Glomerular endothelial cell (primary cell): Measurements from ENCODE around the gene HCAR2. TPM values are rescaled to one million over a fixed set of nuclear protein-coding genes. Genes with fewer than 3 reads are reported as not detected.
"Not testable (repeated sequence)": the region's sequence is repeated elsewhere in the genome, so short reads cannot be mapped to it uniquely, and the experiment has no call there.

Experiments used
- DNase-seq: peaks from one replicate; pipeline ENCODE4 v3.0.0-alpha.2; 2011; ENCODE audit warnings: low read depth, low spot score; ENCODE audit errors: extremely low read depth
- total RNA-seq: library from RNA; depleted of rRNA; stranded (reverse); fragments of >200 nt; gene quantifications from 2 replicates; pipeline ENCODE4 v1.2.3, GENCODE V29; 2015

The HCAR2 gene
- total RNA-seq, 1 donor from 2014 or later, result not detected

DNA sequence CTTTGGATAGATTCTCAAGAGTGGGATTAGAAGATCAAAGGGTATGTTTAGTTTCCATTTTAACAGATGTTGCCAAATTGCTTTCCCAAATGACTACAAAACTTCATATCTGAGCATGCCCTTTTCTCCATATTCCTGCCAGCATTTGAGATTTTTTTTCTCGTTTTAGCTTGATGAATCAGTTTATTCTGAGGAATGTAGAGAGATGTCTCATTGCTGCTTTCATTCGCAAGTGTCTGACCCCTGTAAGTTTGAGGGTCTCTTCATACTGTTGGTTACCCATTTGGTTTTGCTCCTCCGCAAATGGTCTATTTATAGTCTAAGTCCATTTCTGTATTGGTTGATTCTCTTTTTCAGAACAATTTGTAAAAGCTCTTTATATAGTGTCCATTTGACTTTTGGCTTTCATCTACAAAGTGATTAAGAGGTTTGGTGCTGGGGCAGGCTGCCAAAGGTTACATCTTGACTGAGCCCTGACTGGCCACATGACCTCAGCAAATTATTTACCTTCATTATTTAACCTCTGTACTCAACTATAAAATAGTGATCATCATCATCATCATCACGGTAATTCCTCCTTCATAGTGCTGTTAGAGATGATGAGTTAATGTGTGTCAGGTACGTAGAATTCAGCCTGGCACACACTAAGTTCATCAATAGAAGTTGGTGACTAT is 33.6 kb downstream of the HCAR2 start:
- DNase-seq, result no peak

DNA sequence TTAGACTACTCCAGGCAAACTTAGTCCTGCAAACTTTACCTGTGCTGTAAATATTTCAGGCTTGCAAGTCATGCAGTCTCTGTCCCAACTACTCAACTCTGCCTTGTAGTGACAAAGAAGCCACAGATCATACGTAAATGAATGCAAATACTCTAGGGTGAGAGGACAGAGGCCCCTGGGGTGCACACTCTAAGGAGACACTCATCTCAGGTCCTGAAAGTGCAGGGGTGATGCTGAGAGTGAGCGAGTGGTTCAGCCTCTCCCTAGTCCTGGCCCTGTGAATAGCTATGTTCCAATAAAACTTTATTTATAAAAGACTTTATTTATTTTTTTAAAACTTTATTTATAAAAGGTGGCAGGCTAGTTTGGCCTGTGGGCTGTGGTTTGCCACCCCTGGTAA is 34.9 kb downstream of the HCAR2 start:
- no peak for DNase-seq

DNA sequence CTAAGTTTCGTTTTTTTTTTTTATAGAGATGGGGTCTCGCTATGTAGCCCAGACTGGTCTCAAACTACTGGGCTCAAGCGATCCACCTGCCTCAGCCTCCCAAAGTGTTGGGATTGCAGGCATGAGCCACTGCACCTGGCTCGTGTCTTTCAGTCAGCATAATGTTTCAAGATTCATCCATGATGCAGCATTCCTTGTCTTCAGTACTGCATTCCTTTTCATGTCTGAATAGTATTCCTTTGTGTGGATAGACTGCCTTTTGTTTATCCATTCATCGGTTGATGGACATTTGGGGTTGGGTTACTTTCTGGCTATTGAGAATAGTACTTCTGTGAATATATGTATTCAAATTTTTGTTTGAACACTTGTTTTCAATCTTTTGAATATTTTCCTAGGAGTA is 37.4 kb downstream of the HCAR2 start:
- DNase-seq, result no peak

DNA sequence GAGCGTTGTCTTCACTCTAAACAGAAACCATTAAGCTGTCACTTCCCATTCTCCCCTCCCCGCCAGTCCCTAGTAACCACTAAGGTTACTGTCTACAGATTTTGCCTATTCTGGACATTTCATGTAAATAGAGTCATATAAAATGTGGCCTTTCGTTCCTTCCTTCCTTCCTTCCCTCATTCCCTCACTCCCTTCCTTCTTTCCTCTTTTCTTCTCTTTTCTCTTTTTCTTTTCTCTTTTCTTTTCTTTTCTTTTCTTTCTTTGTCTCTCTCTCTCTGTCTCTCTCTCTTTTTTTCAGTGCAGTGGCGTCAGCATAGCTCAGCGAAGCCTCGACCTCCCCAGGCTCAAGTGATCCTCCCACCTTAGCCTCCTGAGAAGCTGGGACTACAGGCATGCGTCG is 37.8 kb downstream of the HCAR2 start:
- no peak for DNase-seq

DNA sequence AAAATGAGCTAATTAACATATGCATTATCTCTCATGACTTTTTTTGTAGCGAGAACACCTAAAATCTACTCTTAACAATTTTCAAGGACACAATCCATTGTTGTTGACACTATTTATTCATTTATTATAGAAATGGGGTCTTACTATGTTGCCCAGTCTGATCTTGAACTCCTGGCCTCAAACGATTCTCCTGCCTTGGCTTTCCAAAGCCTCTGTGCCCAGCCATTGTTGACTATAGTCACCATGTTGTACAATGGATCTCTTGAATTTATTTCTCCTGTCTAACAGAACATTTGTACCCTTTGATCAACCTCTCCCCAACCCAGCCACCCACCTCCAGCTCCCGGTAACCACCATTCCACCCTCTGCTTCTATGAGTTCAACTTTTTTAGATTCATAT is 41.2 kb downstream of the HCAR2 start:
- DNase-seq, result no peak

DNA sequence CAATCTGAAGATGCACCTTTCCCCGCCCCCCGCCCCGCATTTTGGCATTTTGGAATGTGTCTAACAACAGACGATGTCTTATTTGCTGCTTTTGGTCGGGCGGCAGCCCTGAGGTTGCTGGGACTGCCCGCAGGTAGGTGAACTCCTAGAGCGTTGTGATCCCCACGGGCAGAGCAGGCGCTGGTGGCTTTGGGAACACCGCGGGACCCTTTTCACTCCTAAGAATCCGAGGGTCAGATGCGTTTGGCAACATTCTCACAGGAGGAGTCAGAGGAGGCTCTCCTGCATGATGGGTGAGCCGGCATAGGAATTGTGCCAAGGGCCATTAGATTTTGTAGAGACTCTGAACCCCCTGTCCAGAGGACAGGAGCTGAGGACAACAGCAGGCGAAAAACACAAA is 41.9 kb downstream of the HCAR2 start:
- no peak for DNase-seq

DNA sequence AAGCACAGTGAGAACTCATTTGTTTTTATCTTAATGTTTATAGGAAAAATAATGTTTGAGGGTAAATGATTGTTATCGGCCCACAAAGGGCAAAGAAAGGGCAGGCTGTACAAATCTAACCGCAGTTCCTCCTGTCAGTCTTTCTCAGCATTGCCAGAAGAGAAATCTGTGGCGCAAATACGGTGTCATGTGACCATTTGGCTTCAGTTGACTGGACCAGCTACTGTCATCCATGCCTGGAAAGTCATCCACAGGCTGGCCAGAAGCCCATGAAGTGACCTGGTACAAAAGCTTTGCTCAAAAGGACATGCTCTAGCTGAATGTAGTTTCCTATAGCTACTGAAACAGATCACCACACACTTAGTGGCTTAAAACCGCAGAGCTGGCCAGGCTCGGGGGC is 43.6 kb downstream of the HCAR2 start:
- DNase-seq, result no peak

DNA sequence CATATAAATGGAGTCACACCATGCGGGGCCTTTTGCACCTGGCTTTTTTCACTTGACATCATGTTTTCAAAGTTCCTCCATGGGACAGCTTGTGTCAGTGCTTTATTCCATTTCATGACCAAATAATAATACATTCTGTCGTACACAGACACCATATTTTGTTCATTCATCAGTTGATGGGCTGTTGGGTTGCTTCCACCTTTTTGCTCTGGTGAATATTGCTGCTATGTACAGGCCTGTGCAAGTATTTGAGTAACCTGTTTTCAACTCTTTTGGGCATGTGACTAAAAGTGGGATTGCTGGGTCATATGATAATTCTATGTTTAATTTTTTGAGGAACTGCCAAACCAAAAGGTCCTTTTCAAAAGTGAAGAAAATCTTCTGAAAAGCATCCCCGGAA is 46.9 kb downstream of the HCAR2 start:
- no peak for DNase-seq

DNA sequence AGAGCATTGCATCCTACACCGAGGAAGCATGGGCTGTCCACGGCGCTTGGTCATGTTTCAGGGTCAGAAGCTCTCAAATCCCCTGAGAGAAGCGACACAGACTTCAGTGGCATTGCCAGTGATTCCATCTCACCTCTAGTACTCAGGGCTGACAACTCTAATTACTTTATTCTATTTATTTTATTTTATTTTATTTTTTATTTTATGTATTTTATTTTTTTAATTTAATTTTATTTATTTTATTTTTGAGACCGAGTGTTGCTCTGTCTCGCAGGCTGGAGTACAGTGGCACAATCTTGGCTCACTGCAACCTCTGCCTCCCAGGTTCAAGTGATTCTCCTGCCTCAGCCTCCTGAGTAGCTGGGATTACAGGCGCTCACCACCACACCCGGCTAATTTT is 49.9 kb downstream of the HCAR2 start:
- not testable (repeated sequence) for DNase-seq

DNA sequence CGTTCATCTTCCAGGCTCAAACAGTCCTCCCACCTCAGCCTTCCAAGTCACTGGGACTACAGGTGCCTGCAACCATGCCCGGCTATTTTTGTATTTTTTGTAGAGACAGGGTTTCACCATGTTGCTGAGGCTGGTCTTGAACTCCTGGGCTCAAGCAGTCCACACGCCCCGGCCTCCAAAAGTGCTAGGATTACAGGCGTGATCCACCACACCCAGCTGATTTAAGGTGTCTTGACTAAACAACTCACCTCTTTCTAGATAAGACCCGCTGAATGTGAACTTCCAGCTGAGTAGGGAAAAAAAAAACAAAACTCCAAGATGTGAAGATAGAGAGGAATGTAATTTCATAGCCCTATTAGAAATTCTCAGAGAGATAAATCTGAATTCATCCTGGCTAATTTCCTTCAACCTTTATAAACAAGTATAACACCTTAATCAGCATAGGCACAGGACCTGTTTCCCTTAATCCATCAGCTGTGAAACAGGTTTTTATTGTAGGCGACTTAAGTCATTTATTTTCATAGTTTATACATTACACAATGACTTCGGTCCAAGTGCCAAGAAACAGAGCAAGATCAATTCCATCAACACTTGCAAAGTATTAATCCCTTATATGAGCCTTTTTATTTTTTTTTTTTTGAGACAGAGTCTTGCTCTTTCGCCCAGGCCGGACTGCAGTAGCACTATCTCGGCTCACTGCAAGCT is 51.5 kb downstream of the HCAR2 start:
- DNase-seq, result no peak

Other genes starting within 250 kb of the HCAR2 start
- gene ZCCHC8, start 202.4 kb downstream of the HCAR2 start, total RNA-seq, result 9.6 and 20.8 TPM in 2 replicates
- gene RSRC2, start 176.4 kb downstream of the HCAR2 start, total RNA-seq, result 31.4 and 42.0 TPM in 2 replicates
- gene KNTC1, start 176.1 kb downstream of the HCAR2 start, total RNA-seq, result 10.9 and 20.4 TPM in 2 replicates
- not detected in 2 replicates for gene HCAR3, start 13.5 kb upstream of the HCAR2 start, total RNA-seq
- gene HCAR1, start 27.5 kb upstream of the HCAR2 start, total RNA-seq, result 0.15 and 0.18 TPM in 2 replicates
- gene DENR, start 49.5 kb upstream of the HCAR2 start, total RNA-seq, result 33.4 and 34.3 TPM in 2 replicates
- 0.15 and 0.23 TPM in 2 replicates for gene CCDC62, start 71.2 kb upstream of the HCAR2 start, total RNA-seq
- 85.1 and 143 TPM in 2 replicates for gene HIP1R, start 132.1 kb upstream of the HCAR2 start, total RNA-seq
- gene VPS37B, start 192.8 kb upstream of the HCAR2 start, total RNA-seq, result 49.3 and 66.9 TPM in 2 replicates